ENCODE results near the gene RNF212.

- TF ChIP-seq PATZ1 (CRISPR knock-in tag; IDR thresholded peaks at IDR 0.05; ENCODE audit: borderline replicate concordance) (no peak), ZNF8 (CRISPR knock-in tag; IDR thresholded peaks at IDR 0.05) (no peak), ZFP30 (CRISPR knock-in tag; IDR thresholded peaks at IDR 0.05) (no peak), CREB5 (CRISPR knock-in tag; IDR thresholded peaks at IDR 0.05; ENCODE audit: low read depth) (no peak), GLIS3 (CRISPR knock-in tag; IDR thresholded peaks at IDR 0.05) (no peak), PPARA (CRISPR knock-in tag; IDR thresholded peaks at IDR 0.05; ENCODE audit: borderline replicate concordance) (no peak), ZNF70 (CRISPR knock-in tag; IDR thresholded peaks at IDR 0.05) (no peak), SNAI2 (CRISPR knock-in tag; IDR thresholded peaks at IDR 0.05) (no peak), OSR1 (CRISPR knock-in tag; IDR thresholded peaks at IDR 0.05) (no peak), ZFP3 (CRISPR knock-in tag; IDR thresholded peaks at IDR 0.05) (no peak), TOX (CRISPR knock-in tag; IDR thresholded peaks at IDR 0.05; ENCODE audit: borderline replicate concordance) (no peak), CSDC2 (CRISPR knock-in tag; IDR thresholded peaks at IDR 0.05) (no peak), ZNF565 (CRISPR knock-in tag; conservative IDR thresholded peaks at IDR 0.05; ENCODE audit: low read depth) (no peak), TCF4 (CRISPR knock-in tag; IDR thresholded peaks at IDR 0.05; ENCODE audit: borderline replicate concordance) (no peak)
These were observed 37.3 kb downstream of the RNF212 start for GRCh38 chr4:1075809-1076699.
